ENCODE measurements around the gene NEURL2.

The NEURL2 gene

GRCh38 chr20:45867819-45868176 is 23.2 kb downstream of the NEURL2 start:
- Histone ChIP-seq H3K4me1 (no peaks in the 10 kb centered on the region), H3K4me2 (ENCODE audit: low read length) (no peak overlapping the region), H3K27me3 (ENCODE audit: control insufficient read depth, insufficient read depth, low read length) (no peaks in the 10 kb centered on the region), H2AFZ (no peak overlapping the region), H3K27ac (no peak overlapping the region), H3K9ac (no peak overlapping the region), H3K36me3 (ENCODE audit: control insufficient read depth, insufficient read depth, low read length) (no peaks in the 10 kb centered on the region), H3K4me3 (ENCODE audit: low read depth, low read length) (no peak overlapping the region), H3K9me3 (ENCODE audit: control insufficient read depth, low read length) (no peaks in the 10 kb centered on the region), H3K79me2 (no peaks in the 10 kb centered on the region)
- no peak for TF ChIP-seq CTCF (IDR thresholded peaks at IDR 0.05)

- no peak overlapping the region for H3K27ac ChIP-seq
- no peak overlapping the region for H3K4me2 ChIP-seq (ENCODE audit: low read length)
- H3K9me3 ChIP-seq (ENCODE audit: control insufficient read depth, low read length): no peaks in the 10 kb centered on the region
- TF ChIP-seq CTCF (IDR thresholded peaks at IDR 0.05): no peak
- no peak overlapping the region for H3K9ac ChIP-seq
- no peaks in the 10 kb centered on the region for H3K4me1 ChIP-seq
- no peak overlapping the region for H3K4me3 ChIP-seq (ENCODE audit: low read depth, low read length)
- peaks cover 3% of the 10 kb centered on the region for H3K79me2 ChIP-seq
- H2AFZ ChIP-seq: no peak overlapping the region
- no peaks in the 10 kb centered on the region for H3K36me3 ChIP-seq (ENCODE audit: control insufficient read depth, insufficient read depth, low read length)
- H3K27me3 ChIP-seq (ENCODE audit: control insufficient read depth, insufficient read depth, low read length): no peaks in the 10 kb centered on the region
Observed at GRCh38 chr20:45867136-45867818, 23.7 kb downstream of the NEURL2 start.

- H2AFZ ChIP-seq: no peak overlapping the region
- H3K27me3 ChIP-seq (ENCODE audit: control insufficient read depth, insufficient read depth, low read length): no peaks in the 10 kb centered on the region
- peaks cover 3% of the 10 kb centered on the region for H3K79me2 ChIP-seq
- no peaks in the 10 kb centered on the region for H3K36me3 ChIP-seq (ENCODE audit: control insufficient read depth, insufficient read depth, low read length)
- H3K4me1 ChIP-seq: no peaks in the 10 kb centered on the region
- TF ChIP-seq CTCF (IDR thresholded peaks at IDR 0.05): no peak
- no peak overlapping the region for H3K27ac ChIP-seq
- no peak overlapping the region for H3K4me2 ChIP-seq (ENCODE audit: low read length)
- no peak overlapping the region for H3K9ac ChIP-seq
- H3K9me3 ChIP-seq (ENCODE audit: control insufficient read depth, low read length): no peaks in the 10 kb centered on the region
- no peak overlapping the region for H3K4me3 ChIP-seq (ENCODE audit: low read depth, low read length)
Observed at GRCh38 chr20:45866454-45866853, 24.6 kb downstream of the NEURL2 start.

- peaks cover 3% of the 10 kb centered on the region for H3K79me2 ChIP-seq
- no peak overlapping the region for H3K27ac ChIP-seq
- no peak overlapping the region for H3K4me3 ChIP-seq (ENCODE audit: low read depth, low read length)
- no peaks in the 10 kb centered on the region for H3K36me3 ChIP-seq (ENCODE audit: control insufficient read depth, insufficient read depth, low read length)
- H3K4me2 ChIP-seq (ENCODE audit: low read length): no peak overlapping the region
- H3K27me3 ChIP-seq (ENCODE audit: control insufficient read depth, insufficient read depth, low read length): no peaks in the 10 kb centered on the region
- H3K9me3 ChIP-seq (ENCODE audit: control insufficient read depth, low read length): no peaks in the 10 kb centered on the region
- H2AFZ ChIP-seq: no peak overlapping the region
- no peaks in the 10 kb centered on the region for H3K4me1 ChIP-seq
- no peak overlapping the region for H3K9ac ChIP-seq
- no peak for TF ChIP-seq CTCF (IDR thresholded peaks at IDR 0.05)
Observed at GRCh38 chr20:45863543-45864470, 27.2 kb downstream of the NEURL2 start.
